Small intestine (tissue), 7 donors: ENCODE measurements around the gene JAGN1. TPM values are rescaled to one million over a fixed set of nuclear protein-coding genes. Genes with fewer than 3 reads are reported as not detected.
"Not testable (repeated sequence)": the region's sequence is repeated elsewhere in the genome, so short reads cannot be mapped to it uniquely, and the experiment has no call there.

Source experiments
- DNase-seq, 2 donors: peaks; one replicate each; pipeline versions ENCODE4 v3.0.0 to v3.0.0-alpha.2; 2013
- FAIRE-seq: peaks from 2 replicates; lab custom pipeline; 2012; peaks lifted over from hg19 to GRCh38; lab: Jason Lieb, UNC
- H3K27ac ChIP-seq, 3 donors: one replicate each; pipeline ENCODE4 v1.5.1; 2013; ENCODE audit warnings: low read length in 2 of 3, mild to moderate bottlenecking in 2 of 3, control low read depth in 1 of 3, inconsistent platforms in 1 of 3, low read depth in 1 of 3, moderate library complexity in 1 of 3
- H3K27me3 ChIP-seq, 3 donors: one replicate each; pipeline ENCODE4 v1.6.1; 2013; ENCODE audit warnings: low read length in 3 of 3, inconsistent platforms in 1 of 3; ENCODE audit not compliant: control insufficient read depth in 3 of 3, insufficient read depth in 3 of 3
- H3K36me3 ChIP-seq, 3 donors: one replicate each; pipeline ENCODE4 v1.6.1; 2013; ENCODE audit warnings: low read length in 3 of 3, inconsistent platforms in 1 of 3, low read depth in 1 of 3, mild to moderate bottlenecking in 1 of 3, moderate library complexity in 1 of 3; ENCODE audit not compliant: control insufficient read depth in 3 of 3, insufficient read depth in 2 of 3
- H3K4me1 ChIP-seq, 3 donors: one replicate each; pipeline ENCODE4 v1.6.1; 2013; ENCODE audit warnings: low read length in 2 of 3, inconsistent platforms in 1 of 3, low read depth in 1 of 3, mild to moderate bottlenecking in 1 of 3, moderate library complexity in 1 of 3; ENCODE audit not compliant: control insufficient read depth in 3 of 3, insufficient read depth in 2 of 3
- H3K4me3 ChIP-seq, 3 donors: one replicate each; pipeline ENCODE4 v1.5.1; 2013; ENCODE audit warnings: low read length in 3 of 3, control low read depth in 1 of 3, inconsistent platforms in 1 of 3, low read depth in 1 of 3, mild to moderate bottlenecking in 1 of 3, moderate library complexity in 1 of 3
- H3K9me3 ChIP-seq, 2 donors: one replicate each; pipeline ENCODE4 v1.6.1; 2013; ENCODE audit warnings: low read depth in 1 of 2, low read length in 1 of 2; ENCODE audit not compliant: control insufficient read depth in 2 of 2, insufficient read depth in 1 of 2
- WGBS, 3 donors: extraction: QIAGEN DNeasy Blood & Tissue Kit; methylation state at CpG; one replicate each; pipeline ENCODE4 v1.1.7; 2013; 5-methylcytosine and 5-hydroxymethylcytosine counted together
- polyA plus RNA-seq, 4 donors: library from polyadenylated mRNA; stranded (reverse) in 3 of 4; unstranded in 1 of 4; fragments of 200-250 nt in 3 of 4; fragments of 120-200 nt in 1 of 4; gene quantifications; one replicate each; pipeline versions ENCODE4 v1.2.1 to v1.2.3, GENCODE V29; 2013
- donor health status: healthy with polysubstance abuse.
- donor health status: control.
- donor health status: control.
- donor health status: Bipolar disorder and iron deficiency.
- donor health status: healthy.

JAGN1 gene
- polyA plus RNA-seq, 4 donors, result 49.0 to 56.8 (median 52.7) TPM

DNA sequence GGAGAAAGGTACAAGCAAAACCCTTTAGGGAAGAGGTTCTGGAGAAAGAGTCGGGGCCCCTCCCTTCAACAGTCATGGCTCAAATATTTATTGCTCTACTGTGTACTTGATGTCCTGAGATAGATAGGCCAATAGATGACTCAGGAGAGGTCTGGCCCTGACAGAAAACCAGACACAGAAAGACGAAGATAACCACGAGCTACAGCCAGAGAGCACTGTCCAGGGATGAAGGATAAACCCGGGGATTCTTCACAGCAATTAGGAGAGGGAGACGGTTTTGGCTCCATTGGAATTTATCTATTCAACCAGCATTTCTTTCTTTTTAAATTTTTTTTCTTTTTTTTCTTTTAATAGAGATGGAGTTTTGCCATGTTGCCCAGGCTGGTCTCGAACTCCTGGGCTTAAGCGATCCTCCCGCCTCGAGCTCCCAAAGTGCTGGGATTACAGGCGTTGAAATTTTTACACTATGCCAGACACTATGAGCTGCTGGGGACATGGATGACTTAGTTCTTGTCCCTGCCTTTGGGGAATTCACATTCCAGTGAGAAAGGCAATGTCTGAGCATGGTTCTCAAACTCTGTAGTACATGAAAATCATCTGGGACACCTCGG lies 5.8 kb upstream of the JAGN1 start:
- H3K4me3 ChIP-seq, result no peak overlapping the region
- H3K27ac ChIP-seq, result peak overlapping the region; percentile 89 to 91 (median 90)
- H3K4me1 ChIP-seq, result peaks cover 0 to 17% (median 0%) of the 10 kb centered on the region in 3 donors
- DNase-seq, result peak; percentile 89 to 97
- no peaks in the 10 kb centered on the region for H3K9me3 ChIP-seq
- H3K27me3 ChIP-seq, result no peaks in the 10 kb centered on the region
- FAIRE-seq, result no peak
- WGBS, 3 donors, result 22 to 62% (median 48%) methylated on average over 11 of the region's 11 CpGs
- no peaks in the 10 kb centered on the region for H3K36me3 ChIP-seq

- DNase-seq (no peak), FAIRE-seq (no peak)
- Histone ChIP-seq H3K27ac (no peak overlapping the region), H3K9me3 (no peaks in the 10 kb centered on the region), H3K4me1 (peaks cover 0 to 21% (median 0%) of the 10 kb centered on the region in 3 donors), H3K27me3 (no peaks in the 10 kb centered on the region), H3K4me3 (no peak overlapping the region), H3K36me3 (no peaks in the 10 kb centered on the region)
These were observed 4.1 kb upstream of the JAGN1 start for GRCh38 chr3:9886328-9886727.

DNA sequence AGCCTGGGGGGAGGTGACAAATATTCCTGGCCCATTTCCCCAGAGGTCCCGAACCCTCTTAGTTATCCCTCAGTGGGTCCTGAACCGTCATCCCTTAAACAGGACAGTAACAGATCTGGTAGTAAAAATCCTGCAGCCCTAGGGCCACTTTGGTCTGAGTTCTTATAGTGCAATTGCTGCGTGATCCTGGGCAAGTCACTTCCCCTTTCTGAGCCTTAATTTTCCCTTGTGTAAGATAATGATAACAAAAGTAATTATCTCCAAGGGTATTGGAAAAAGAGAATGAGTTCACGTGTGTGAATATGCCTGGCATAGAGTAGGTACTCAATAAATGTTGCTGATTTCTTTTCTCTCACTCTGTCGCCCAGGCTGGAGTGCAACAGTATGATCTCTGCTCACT lies 2.9 kb upstream of the JAGN1 start:
- FAIRE-seq (no peak), DNase-seq (no peak)
- Histone ChIP-seq H3K27me3 (no peaks in the 10 kb centered on the region), H3K4me1 (peaks cover 1 to 21% (median 6%) of the 10 kb centered on the region in 3 donors), H3K27ac (no peak overlapping the region), H3K9me3 (no peaks in the 10 kb centered on the region), H3K36me3 (peaks cover 0 to 9% (median 0%) of the 10 kb centered on the region in 3 donors), H3K4me3 (no peak overlapping the region)
- 85 to 92% (median 92%) methylated on average over 5 of the region's 5 CpGs for WGBS, 3 donors

DNA sequence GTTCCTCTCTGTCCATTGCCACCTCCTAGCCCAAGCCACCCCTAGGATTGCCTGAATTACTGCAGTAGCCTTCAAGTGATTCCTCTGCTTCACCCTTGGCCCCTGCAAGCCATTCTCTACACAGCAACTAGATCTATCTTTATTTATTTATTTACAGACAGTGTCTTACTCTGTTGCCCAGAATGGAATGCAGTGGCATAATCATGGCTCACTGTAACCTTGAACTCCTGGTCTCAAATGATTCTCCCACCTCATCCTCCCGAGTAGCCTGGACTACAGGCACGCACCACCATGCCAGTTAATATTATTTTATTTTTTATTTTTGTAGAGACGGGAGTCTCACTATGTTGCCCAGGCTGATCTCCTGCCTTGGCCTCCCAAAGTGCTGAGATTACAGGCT lies 1.9 kb upstream of the JAGN1 start:
- 80 to 90% (median 82%) methylated on average over 3 of the region's 3 CpGs for WGBS, 3 donors
- H3K27me3 ChIP-seq, result no peaks in the 10 kb centered on the region
- peaks cover 3 to 18% (median 3%) of the 10 kb centered on the region in 3 donors for H3K36me3 ChIP-seq
- peaks cover 5 to 20% (median 6%) of the 10 kb centered on the region in 3 donors for H3K4me1 ChIP-seq
- no peak overlapping the region for H3K27ac ChIP-seq
- H3K4me3 ChIP-seq, result no peak overlapping the region
- H3K9me3 ChIP-seq, result no peaks in the 10 kb centered on the region
- DNase-seq (no peak), FAIRE-seq (no peak)

DNA sequence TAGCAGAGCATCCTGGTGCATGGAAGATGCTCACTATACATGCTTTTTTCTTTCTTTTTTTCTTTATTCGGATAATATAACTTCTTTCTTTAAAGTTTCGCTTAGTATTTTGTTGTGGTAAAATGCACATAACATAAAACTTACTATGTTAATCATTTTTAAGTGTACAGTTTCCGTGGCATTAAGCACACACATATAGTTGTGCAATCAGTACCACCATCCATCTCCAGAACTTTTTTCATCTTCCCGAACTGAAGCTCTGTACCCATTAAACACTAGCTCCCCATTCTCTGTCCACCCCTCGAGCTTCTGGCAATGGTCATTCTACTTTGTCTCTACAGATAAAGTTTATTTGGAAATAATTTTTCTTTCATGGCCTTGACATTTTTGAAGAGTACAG lies 1.0 kb upstream of the JAGN1 start:
- FAIRE-seq, result no peak
- H3K36me3 ChIP-seq, result peaks cover 3 to 19% (median 3%) of the 10 kb centered on the region in 3 donors
- no peak overlapping the region for H3K4me3 ChIP-seq
- no peak for DNase-seq
- no peak overlapping the region for H3K27ac ChIP-seq
- H3K9me3 ChIP-seq, result no peaks in the 10 kb centered on the region
- no peaks in the 10 kb centered on the region for H3K27me3 ChIP-seq
- WGBS, 3 donors, result 75 to 86% (median 84%) methylated on average over 5 of the region's 5 CpGs
- peaks cover 6 to 12% (median 7%) of the 10 kb centered on the region in 3 donors for H3K4me1 ChIP-seq

DNA sequence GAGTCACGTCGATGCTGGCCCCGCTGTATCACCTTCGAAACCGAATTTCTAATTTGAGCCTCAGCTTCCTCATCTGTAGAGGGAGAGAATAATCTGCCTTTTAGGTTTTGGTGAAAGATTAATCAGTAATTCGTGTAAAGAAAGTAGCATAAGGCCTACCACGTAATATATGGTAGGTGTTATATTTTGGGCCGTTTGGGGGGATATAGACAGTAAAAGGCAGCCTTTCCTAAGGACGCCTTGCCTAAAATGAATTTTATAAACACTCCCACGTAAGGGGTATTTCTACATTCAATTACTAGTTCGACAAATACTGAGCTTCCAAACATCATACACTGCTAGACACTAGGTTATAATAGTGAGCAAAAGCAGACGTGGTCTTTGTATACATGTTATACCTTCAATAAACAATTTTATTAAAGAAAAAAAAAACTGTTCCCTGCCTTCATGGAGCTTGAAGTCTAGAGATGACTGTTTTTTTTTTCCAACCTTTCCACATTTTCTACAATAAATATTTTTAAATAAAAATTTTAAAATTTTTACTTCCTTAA lies 737 bp downstream of the JAGN1 start:
- WGBS, 3 donors, result 2 to 5% (median 4%) methylated on average over 12 of the region's 12 CpGs
- FAIRE-seq (no peak), DNase-seq (no peak)
- peaks cover 3 to 22% (median 3%) of the 10 kb centered on the region in 3 donors for H3K36me3 ChIP-seq
- H3K9me3 ChIP-seq, result no peaks in the 10 kb centered on the region
- H3K4me1 ChIP-seq, result peaks cover 7 to 9% (median 8%) of the 10 kb centered on the region in 3 donors
- peak overlapping the region; percentile 64 to 99 (median 74) for H3K4me3 ChIP-seq
- H3K27ac ChIP-seq, result peak overlapping the region; percentile 92 to 95 (median 94)
- no peaks in the 10 kb centered on the region for H3K27me3 ChIP-seq

- DNase-seq (no peak), FAIRE-seq (no peak)
- Histone ChIP-seq H3K4me1 (peaks cover 9 to 32% (median 13%) of the 10 kb centered on the region in 3 donors), H3K9me3 (no peaks in the 10 kb centered on the region), H3K27ac (peak overlapping the region in 2 of 3 donors; percentile 73), H3K4me3 (no peak overlapping the region), H3K27me3 (no peaks in the 10 kb centered on the region), H3K36me3 (peaks cover 3 to 22% (median 3%) of the 10 kb centered on the region in 3 donors)
- 80 to 97% (median 89%) methylated on average over 1 of the region's 1 CpG for WGBS, 3 donors
These were observed 3.3 kb downstream of the JAGN1 start for GRCh38 chr3:9893739-9894138.

DNA sequence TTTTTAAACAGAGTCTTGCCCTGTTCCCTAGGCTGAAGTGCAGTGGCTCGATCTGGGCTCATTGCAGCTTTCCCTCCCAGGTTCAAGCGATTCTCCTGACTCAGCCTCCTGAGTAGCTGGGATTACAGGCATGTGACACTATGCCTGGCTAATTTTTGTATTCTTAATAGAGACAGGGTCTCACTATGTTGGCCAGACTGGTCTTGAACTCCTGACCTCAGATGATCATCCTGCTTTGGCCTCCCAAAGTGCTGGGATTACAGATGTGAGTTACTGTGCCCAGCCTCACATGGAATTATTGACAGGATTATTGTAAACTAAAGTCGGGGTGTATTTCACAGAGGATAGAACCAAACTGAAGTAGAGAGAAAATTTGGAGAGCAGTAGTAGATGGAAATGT lies 5.3 kb downstream of the JAGN1 start:
- WGBS, 3 donors, result 92 to 94% (median 92%) methylated on average over 3 of the region's 3 CpGs
- Histone ChIP-seq H3K4me1 (peaks cover 9 to 42% (median 13%) of the 10 kb centered on the region in 3 donors), H3K36me3 (peaks cover 3 to 22% (median 3%) of the 10 kb centered on the region in 3 donors), H3K27ac (peak overlapping the region in 1 of 3 donors; percentile 95)
- H3K9me3 ChIP-seq, H3K27me3 ChIP-seq, DNase-seq, FAIRE-seq, H3K4me3 ChIP-seq: not testable (repeated sequence)
